ENCODE data around the gene PSMC1.

DNA sequence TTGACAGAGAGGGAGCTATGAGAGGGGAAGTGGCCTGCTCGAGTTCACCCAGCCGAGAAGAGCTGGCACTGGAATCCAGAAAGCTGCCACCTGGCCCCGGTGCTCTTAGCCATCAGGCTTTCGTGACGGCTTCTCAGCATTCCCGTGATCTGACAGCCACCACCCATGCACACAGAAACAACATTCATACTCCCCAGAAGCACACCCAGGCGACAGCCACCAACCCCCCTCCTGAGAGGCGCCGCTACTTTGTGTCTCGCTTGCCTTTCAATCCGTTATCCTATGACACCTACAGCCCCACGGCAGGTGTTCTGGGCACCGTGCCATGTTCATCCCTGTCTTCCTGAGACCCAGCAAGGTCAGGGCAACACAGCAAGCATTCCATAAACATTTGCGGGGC, 31.4 kb downstream of the PSMC1 start:
- no peak for TF ChIP-seq NFYA (IDR thresholded peaks at IDR 0.05; ENCODE audit: borderline replicate concordance, low read depth, low read length)
- no peak for TF ChIP-seq CEBPB (IDR thresholded peaks at IDR 0.05; ENCODE audit: borderline replicate concordance in 1 of 2, low read depth in 2 of 2, low read length in 2 of 2)
- TF ChIP-seq BHLHE40 (IDR thresholded peaks at IDR 0.05; ENCODE audit: borderline replicate concordance in 1 of 2, low read depth in 2 of 2, low read length in 1 of 2), result no peak
- TF ChIP-seq, protein P1, sequence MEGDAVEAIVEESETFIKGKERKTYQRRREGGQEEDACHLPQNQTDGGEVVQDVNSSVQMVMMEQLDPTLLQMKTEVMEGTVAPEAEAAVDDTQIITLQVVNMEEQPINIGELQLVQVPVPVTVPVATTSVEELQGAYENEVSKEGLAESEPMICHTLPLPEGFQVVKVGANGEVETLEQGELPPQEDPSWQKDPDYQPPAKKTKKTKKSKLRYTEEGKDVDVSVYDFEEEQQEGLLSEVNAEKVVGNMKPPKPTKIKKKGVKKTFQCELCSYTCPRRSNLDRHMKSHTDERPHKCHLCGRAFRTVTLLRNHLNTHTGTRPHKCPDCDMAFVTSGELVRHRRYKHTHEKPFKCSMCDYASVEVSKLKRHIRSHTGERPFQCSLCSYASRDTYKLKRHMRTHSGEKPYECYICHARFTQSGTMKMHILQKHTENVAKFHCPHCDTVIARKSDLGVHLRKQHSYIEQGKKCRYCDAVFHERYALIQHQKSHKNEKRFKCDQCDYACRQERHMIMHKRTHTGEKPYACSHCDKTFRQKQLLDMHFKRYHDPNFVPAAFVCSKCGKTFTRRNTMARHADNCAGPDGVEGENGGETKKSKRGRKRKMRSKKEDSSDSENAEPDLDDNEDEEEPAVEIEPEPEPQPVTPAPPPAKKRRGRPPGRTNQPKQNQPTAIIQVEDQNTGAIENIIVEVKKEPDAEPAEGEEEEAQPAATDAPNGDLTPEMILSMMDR (IDR thresholded peaks at IDR 0.05 in 2 of 3, conservative IDR thresholded peaks at IDR 0.05 in 1 of 3; ENCODE audit: control insufficient read depth in 2 of 3, extremely low read depth in 1 of 3, insufficient read depth in 1 of 3, low read depth in 3 of 3, low read length in 3 of 3), result no peak
- TF ChIP-seq JUND (IDR thresholded peaks at IDR 0.05; ENCODE audit: low read depth, low read length), result no peak
- no peak for TF ChIP-seq EP300 (IDR thresholded peaks at IDR 0.05; ENCODE audit: borderline replicate concordance in 1 of 2, control insufficient read depth in 1 of 2, low read depth in 2 of 2, low read length in 2 of 2)
- no peak for TF ChIP-seq GABPA (IDR thresholded peaks at IDR 0.05; ENCODE audit: low read depth)
- TF ChIP-seq CREM (IDR thresholded peaks at IDR 0.05; ENCODE audit: low read depth), result no peak
- TF ChIP-seq, protein P2, sequence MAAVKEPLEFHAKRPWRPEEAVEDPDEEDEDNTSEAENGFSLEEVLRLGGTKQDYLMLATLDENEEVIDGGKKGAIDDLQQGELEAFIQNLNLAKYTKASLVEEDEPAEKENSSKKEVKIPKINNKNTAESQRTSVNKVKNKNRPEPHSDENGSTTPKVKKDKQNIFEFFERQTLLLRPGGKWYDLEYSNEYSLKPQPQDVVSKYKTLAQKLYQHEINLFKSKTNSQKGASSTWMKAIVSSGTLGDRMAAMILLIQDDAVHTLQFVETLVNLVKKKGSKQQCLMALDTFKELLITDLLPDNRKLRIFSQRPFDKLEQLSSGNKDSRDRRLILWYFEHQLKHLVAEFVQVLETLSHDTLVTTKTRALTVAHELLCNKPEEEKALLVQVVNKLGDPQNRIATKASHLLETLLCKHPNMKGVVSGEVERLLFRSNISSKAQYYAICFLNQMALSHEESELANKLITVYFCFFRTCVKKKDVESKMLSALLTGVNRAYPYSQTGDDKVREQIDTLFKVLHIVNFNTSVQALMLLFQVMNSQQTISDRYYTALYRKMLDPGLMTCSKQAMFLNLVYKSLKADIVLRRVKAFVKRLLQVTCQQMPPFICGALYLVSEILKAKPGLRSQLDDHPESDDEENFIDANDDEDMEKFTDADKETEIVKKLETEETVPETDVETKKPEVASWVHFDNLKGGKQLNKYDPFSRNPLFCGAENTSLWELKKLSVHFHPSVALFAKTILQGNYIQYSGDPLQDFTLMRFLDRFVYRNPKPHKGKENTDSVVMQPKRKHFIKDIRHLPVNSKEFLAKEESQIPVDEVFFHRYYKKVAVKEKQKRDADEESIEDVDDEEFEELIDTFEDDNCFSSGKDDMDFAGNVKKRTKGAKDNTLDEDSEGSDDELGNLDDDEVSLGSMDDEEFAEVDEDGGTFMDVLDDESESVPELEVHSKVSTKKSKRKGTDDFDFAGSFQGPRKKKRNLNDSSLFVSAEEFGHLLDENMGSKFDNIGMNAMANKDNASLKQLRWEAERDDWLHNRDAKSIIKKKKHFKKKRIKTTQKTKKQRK (IDR thresholded peaks at IDR 0.05; ENCODE audit: low read depth, low read length), result no peak
- TF ChIP-seq HDAC2 (IDR thresholded peaks at IDR 0.05), result no peak
- TF ChIP-seq, protein P3, sequence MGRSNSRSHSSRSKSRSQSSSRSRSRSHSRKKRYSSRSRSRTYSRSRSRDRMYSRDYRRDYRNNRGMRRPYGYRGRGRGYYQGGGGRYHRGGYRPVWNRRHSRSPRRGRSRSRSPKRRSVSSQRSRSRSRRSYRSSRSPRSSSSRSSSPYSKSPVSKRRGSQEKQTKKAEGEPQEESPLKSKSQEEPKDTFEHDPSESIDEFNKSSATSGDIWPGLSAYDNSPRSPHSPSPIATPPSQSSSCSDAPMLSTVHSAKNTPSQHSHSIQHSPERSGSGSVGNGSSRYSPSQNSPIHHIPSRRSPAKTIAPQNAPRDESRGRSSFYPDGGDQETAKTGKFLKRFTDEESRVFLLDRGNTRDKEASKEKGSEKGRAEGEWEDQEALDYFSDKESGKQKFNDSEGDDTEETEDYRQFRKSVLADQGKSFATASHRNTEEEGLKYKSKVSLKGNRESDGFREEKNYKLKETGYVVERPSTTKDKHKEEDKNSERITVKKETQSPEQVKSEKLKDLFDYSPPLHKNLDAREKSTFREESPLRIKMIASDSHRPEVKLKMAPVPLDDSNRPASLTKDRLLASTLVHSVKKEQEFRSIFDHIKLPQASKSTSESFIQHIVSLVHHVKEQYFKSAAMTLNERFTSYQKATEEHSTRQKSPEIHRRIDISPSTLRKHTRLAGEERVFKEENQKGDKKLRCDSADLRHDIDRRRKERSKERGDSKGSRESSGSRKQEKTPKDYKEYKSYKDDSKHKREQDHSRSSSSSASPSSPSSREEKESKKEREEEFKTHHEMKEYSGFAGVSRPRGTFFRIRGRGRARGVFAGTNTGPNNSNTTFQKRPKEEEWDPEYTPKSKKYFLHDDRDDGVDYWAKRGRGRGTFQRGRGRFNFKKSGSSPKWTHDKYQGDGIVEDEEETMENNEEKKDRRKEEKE (IDR thresholded peaks at IDR 0.05), result no peak
